Measurements from ENCODE around the gene KLHL6.

Gene KLHL6

DNA sequence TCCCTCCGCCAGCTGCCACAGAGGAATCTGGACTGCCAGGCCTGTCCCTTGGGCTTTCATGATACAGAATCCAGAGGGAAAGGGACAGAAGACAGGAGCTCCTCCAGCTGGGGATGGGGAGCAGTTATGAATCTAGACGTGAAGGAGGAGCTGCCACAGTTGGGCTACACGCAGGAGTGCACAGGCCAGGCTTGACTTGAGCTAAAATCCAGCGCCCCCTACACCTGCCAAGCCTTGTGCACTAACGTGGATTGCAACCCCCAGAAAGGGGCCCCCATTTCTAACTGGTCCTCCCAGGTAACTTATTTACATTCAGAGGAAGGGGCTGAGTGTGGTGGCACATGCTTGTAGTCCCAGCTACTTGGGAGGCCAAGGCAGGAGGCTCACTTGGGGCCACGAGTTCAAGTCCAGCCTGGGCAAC is 14.3 kb downstream of the KLHL6 start:
- DNase-seq (ENCODE audit: extremely low read depth, low read depth), result no peak
- H3K4me3 ChIP-seq (replicated peaks; ENCODE audit: low read depth, low read length), result no peak overlapping the region
- TF ChIP-seq, protein P1, sequence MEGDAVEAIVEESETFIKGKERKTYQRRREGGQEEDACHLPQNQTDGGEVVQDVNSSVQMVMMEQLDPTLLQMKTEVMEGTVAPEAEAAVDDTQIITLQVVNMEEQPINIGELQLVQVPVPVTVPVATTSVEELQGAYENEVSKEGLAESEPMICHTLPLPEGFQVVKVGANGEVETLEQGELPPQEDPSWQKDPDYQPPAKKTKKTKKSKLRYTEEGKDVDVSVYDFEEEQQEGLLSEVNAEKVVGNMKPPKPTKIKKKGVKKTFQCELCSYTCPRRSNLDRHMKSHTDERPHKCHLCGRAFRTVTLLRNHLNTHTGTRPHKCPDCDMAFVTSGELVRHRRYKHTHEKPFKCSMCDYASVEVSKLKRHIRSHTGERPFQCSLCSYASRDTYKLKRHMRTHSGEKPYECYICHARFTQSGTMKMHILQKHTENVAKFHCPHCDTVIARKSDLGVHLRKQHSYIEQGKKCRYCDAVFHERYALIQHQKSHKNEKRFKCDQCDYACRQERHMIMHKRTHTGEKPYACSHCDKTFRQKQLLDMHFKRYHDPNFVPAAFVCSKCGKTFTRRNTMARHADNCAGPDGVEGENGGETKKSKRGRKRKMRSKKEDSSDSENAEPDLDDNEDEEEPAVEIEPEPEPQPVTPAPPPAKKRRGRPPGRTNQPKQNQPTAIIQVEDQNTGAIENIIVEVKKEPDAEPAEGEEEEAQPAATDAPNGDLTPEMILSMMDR (IDR thresholded peaks at IDR 0.05; ENCODE audit: low read depth, low read length, missing control alignments), result no peak

DNA sequence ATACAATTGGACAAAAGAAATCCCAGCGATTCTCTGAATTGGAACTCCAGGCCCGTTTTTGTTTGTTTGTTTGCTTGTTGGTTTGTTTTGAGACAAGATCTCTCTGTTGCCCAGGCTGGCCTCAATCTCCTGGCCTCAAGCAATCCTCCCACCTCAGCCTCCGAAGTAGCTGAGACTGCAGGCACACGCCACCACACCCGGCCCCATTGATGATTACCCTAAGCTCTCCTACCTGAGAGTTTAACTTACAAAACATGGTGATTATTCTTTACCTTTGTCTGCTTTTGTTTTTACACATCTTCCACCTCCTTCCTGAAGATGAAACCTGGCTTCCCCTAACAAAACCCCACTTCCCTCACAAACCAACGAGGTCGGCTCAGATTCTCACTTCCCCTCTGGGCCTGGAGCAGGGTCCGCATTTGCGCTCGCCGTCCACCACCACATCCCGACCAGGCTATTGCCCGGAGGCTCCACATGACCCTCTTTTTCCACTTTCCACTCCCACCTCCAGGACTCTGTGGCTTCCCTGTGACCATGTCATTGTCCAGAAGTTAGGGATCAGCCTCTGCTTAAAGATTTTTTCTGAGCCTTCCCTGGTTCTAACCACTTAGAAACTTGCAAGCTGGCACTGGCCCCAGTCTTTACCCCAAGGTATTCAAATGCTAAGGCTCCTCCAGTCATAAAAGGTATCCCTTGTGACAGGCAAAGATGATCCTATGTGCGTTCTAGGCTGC is 14.8 kb downstream of the KLHL6 start:
- H3K4me3 ChIP-seq (replicated peaks; ENCODE audit: low read depth, low read length), result no peak overlapping the region
- TF ChIP-seq, protein P1 (IDR thresholded peaks at IDR 0.05; ENCODE audit: low read depth, low read length, missing control alignments), result no peak
- no peak for DNase-seq (ENCODE audit: extremely low read depth, low read depth)

DNA sequence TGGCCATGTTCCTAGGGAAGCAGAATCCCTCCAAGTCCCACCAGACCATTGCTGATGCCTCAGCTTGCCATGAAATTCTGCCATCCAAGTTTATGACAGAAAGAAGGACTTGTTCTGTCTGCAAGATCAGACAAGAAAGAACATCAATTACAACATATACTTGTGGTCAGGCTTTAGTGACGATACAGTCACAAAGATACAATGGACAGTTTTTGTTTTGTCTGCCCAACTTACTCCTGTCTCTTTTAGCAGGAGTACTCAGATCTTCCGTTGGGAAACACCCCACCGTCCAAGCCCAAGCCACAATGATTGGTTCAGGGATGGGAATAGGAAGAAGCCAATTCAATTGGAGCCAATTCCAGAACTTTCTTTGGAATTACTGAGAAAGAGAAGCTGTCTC is 15.7 kb downstream of the KLHL6 start:
- DNase-seq (ENCODE audit: extremely low read depth, low read depth), result no peak
- TF ChIP-seq, protein P1 (IDR thresholded peaks at IDR 0.05; ENCODE audit: low read depth, low read length, missing control alignments), result no peak
- no peak overlapping the region for H3K4me3 ChIP-seq (replicated peaks; ENCODE audit: low read depth, low read length)

DNA sequence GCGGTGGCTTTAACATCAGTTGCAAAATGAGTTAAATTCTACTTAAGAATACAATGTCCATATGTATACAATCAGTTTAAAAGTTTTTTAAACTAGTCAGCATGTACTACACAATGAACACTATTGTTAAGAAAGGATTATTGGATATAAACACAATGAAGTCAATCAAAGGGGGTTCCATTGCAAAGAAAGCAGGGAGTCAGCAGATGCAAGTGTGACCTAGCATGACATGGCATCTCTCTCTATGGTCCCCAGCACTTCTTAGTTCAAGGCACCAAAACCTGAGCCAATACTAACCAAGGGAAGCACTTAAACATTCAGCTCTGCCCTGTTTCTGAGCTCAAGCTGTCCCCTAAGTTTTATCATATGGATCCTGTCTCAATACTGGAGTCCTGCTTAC is 17.0 kb downstream of the KLHL6 start:
- TF ChIP-seq, protein P1 (IDR thresholded peaks at IDR 0.05; ENCODE audit: low read depth, low read length, missing control alignments), result no peak
- H3K4me3 ChIP-seq (replicated peaks; ENCODE audit: low read depth, low read length), result no peak overlapping the region
- DNase-seq (ENCODE audit: extremely low read depth, low read depth), result no peak

DNA sequence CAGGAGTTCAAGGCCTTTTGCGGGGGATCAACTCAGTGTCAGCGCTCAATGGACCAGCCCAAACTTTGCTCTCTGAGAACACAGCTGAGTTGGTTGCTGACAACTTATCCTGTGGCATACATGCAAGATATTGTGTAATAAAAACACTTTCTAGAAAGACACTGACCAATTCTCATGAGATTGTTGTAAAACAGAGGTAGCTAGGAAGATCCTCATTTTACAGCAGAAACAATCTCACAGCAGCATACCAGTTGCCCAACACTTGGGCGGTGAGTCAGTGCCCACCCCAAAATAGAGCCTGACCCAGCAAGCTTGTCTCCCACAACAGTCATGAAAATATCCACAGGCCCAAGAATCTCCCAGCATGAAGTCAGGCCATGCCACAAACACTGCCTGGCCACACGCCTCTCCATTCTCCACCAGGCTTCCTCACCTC is 18.2 kb downstream of the KLHL6 start:
- H3K4me3 ChIP-seq (replicated peaks; ENCODE audit: low read depth, low read length), result no peak overlapping the region
- TF ChIP-seq, protein P1 (IDR thresholded peaks at IDR 0.05; ENCODE audit: low read depth, low read length, missing control alignments), result no peak
- DNase-seq (ENCODE audit: extremely low read depth, low read depth), result no peak

DNA sequence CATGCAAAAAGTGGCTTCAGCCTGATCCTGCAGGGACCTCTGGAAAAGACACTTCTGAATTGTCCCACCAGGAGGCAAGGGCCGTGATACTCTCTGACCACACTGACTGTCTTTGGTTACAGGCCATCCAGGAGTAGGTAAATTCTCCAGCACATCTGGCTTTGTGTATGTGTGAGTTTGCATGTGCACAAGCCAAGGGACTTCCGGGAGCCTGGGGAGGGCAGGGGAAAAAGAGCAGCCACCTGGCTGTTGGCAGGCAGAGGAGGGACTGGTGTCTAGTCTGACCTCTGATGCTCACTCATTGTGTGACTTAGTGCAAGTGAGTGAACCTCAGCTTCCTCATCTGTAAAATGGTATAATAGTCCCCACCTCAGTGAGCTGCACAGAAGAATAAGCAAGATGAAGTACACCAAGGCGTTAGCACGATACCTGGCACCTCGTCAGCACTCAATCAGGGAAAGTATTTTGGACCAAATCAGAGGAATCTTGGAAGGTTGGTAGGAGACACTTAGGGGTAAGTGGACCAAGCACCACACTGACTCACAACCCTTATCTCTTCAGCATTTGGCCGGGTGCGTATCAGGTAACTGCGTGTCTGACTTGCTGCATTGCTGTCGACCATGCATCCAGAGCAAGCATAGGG is 19.1 kb downstream of the KLHL6 start:
- H3K4me3 ChIP-seq (replicated peaks; ENCODE audit: low read depth, low read length), result no peak overlapping the region
- TF ChIP-seq, protein P1 (IDR thresholded peaks at IDR 0.05; ENCODE audit: low read depth, low read length, missing control alignments), result no peak
- no peak for DNase-seq (ENCODE audit: extremely low read depth, low read depth)
